PFSK-1 (cell line): Measurements from ENCODE around the gene NAE1.

Experiments used
- FOXP2 ChIP-seq: optimal IDR thresholded peaks from 2 replicates; pipeline ENCODE3; 2011; ENCODE audit warnings: borderline replicate concordance, control low read depth, inconsistent platforms; ENCODE audit not compliant: insufficient read depth; ENCODE audit errors: extremely low read length, extremely low read depth
- POLR2AphosphoS5 ChIP-seq: IDR thresholded peaks from 2 replicates; pipeline ENCODE4 v1.6.1; 2012; ENCODE audit warnings: low read depth, mild to moderate bottlenecking, control low read depth, low read length, moderate library complexity
- SIN3A ChIP-seq: IDR thresholded peaks from 2 replicates; pipeline ENCODE4 v1.6.1; 2012; ENCODE audit warnings: mild to moderate bottlenecking, low read length, moderate library complexity, borderline replicate concordance; ENCODE audit not compliant: insufficient read depth
- TAF1 ChIP-seq: IDR thresholded peaks from 2 replicates; pipeline ENCODE4 v1.6.1; 2012; ENCODE audit warnings: low read length, control low read depth, borderline replicate concordance; ENCODE audit not compliant: insufficient read depth
- TF ChIP-seq, protein P1 (sequence below), 2 experiments: IDR thresholded peaks; 2 replicates each; pipeline versions ENCODE4 v1.6.1 to v1.8.0; 2011 to 2012; ENCODE audit warnings: low read depth in 2 of 2, low read length in 2 of 2, control low read depth in 1 of 2, inconsistent platforms in 1 of 2, mild to moderate bottlenecking in 1 of 2, moderate library complexity in 1 of 2; ENCODE audit not compliant: insufficient read depth in 1 of 2

DNA sequence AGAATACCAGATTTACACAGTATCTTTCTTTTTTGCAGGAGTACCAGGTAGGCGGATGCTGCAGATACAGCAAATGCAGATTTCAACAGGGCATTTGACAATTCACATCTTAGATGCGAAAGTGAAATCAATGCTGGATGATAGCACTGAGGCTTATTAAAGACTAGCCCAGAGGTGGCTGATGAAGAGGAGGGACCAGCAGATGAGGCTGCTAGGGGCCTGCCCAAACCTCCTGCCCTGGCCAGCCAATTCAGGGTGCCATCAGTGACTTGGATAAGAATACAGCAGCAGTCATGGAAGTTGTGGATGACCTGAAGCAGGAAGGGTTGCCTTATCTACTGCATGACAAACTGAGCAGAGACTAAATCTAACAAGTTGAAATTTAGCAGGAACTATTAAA is 77.8 kb downstream of the NAE1 start:
- TF ChIP-seq TAF1 (no peak), POLR2AphosphoS5 (no peak), SIN3A (no peak), FOXP2 (no peak)
- TF ChIP-seq, protein P1, sequence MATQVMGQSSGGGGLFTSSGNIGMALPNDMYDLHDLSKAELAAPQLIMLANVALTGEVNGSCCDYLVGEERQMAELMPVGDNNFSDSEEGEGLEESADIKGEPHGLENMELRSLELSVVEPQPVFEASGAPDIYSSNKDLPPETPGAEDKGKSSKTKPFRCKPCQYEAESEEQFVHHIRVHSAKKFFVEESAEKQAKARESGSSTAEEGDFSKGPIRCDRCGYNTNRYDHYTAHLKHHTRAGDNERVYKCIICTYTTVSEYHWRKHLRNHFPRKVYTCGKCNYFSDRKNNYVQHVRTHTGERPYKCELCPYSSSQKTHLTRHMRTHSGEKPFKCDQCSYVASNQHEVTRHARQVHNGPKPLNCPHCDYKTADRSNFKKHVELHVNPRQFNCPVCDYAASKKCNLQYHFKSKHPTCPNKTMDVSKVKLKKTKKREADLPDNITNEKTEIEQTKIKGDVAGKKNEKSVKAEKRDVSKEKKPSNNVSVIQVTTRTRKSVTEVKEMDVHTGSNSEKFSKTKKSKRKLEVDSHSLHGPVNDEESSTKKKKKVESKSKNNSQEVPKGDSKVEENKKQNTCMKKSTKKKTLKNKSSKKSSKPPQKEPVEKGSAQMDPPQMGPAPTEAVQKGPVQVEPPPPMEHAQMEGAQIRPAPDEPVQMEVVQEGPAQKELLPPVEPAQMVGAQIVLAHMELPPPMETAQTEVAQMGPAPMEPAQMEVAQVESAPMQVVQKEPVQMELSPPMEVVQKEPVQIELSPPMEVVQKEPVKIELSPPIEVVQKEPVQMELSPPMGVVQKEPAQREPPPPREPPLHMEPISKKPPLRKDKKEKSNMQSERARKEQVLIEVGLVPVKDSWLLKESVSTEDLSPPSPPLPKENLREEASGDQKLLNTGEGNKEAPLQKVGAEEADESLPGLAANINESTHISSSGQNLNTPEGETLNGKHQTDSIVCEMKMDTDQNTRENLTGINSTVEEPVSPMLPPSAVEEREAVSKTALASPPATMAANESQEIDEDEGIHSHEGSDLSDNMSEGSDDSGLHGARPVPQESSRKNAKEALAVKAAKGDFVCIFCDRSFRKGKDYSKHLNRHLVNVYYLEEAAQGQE (IDR thresholded peaks at IDR 0.05; ENCODE audit: insufficient read depth in 1 of 2, low read depth in 2 of 2, low read length in 2 of 2) = no peak
